ENCODE data around the gene PRDM16.

Gene PRDM16

DNA sequence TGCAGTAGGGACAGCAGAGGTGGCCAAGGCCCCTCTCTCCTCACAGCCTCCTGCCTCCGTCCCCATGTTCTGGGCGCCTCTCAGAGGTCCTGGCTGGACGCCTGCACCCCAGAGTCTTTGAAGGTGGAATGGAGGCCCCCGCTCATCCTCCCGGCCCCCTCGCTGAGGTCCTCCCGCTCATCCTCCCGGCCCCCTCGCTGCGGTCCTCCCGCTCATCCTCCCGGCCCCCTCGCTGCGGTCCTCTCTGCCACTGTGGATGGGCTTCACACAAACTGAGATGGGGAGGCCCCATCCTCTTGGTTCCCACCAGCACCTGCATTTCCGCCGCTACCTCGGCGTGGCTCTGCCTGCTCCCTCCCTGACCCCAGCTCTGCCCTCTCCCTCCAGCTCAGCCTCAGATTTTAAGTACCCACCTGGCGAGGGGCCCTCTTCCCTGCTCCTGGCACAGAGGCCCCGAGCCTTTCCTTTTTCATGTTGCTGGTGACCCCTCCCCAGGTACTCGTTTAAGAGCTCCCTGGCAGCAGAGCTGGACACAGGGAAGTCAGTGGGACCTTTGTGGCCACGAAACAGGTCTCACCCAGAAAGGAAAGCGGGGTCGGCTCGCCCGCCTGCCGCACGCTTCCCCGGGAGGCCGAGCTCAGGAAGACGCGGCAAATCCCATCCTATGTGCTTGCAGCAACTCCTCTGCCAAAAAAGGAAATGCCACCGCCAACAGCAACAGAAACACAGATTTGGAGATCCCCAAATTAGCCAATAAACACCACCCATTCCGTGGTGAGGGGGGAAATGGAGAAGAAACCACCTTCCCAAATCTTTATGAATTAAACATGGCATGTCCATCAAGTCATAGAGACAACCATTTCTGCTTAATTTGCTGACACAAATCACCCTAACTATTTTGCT lies 143.7 kb downstream of the PRDM16 start:
- no peak overlapping the region for H3K4me3 ChIP-seq (ENCODE audit: low read depth, low read length)
- TF ChIP-seq, protein P1, sequence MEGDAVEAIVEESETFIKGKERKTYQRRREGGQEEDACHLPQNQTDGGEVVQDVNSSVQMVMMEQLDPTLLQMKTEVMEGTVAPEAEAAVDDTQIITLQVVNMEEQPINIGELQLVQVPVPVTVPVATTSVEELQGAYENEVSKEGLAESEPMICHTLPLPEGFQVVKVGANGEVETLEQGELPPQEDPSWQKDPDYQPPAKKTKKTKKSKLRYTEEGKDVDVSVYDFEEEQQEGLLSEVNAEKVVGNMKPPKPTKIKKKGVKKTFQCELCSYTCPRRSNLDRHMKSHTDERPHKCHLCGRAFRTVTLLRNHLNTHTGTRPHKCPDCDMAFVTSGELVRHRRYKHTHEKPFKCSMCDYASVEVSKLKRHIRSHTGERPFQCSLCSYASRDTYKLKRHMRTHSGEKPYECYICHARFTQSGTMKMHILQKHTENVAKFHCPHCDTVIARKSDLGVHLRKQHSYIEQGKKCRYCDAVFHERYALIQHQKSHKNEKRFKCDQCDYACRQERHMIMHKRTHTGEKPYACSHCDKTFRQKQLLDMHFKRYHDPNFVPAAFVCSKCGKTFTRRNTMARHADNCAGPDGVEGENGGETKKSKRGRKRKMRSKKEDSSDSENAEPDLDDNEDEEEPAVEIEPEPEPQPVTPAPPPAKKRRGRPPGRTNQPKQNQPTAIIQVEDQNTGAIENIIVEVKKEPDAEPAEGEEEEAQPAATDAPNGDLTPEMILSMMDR (IDR thresholded peaks at IDR 0.05; ENCODE audit: borderline replicate concordance, insufficient read depth, low read depth, low read length) = no peak

DNA sequence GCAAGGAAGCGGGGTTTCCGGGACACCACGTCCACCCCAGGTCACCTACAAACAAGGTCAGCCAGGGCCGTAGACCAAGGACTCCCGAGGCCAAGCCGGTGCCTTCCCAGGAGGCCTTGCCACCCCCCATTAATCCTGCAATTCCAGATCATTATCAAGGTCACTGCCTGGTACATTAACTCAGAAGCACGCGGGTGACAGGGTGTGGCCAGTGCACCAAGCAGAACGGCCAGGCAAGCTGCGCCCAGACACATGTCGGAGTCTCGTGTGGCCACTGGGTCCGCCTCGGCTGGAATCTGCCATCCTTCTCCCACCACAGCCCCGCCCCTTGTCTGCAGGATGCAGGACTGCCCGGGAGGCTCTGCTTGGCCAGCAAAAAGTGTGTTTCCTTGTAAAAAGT lies 144.7 kb downstream of the PRDM16 start:
- TF ChIP-seq, protein P1 (IDR thresholded peaks at IDR 0.05; ENCODE audit: borderline replicate concordance, insufficient read depth, low read depth, low read length) = no peak
- no peak overlapping the region for H3K4me3 ChIP-seq (ENCODE audit: low read depth, low read length)

DNA sequence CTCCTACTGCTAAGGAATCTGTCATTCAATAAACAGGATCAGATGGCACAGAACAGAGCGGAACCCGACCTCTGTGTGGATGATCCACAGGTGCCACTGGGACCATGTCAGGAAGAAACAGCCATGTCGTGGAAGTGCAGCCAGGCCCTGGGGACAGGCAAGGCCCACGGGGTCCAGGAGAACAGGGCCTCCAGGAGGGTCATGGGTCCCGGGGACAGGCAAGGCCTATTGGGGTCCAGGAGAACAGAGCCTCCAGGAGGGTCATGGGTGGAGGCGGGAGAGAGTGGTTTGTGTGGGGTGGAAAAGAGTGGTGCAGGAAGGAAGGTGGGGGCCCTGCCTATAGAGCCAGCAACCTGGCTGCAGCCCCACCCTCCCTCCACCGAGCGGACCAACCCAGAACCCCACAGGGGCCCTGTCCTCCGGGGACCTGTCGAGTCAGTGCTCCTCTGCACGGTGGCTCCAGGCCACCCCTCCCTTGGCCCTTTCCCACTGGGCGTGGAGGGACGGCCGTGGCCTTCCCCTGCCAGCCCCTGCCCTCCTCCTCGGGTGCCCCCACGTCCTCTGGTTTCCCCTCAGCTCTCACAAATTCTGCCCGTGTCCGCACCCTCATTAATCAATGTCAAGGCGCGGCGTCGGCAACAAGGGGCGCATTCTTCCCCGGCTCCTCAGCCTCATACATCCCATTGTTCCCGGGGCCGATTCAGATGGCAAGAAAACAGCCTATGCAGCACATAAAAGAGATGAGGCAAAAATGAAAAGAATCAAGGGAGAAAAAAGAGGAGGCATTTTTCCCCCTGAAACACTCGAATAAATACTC lies 146.4 kb downstream of the PRDM16 start:
- TF ChIP-seq, protein P1 (IDR thresholded peaks at IDR 0.05; ENCODE audit: borderline replicate concordance, insufficient read depth, low read depth, low read length) = no peak

DNA sequence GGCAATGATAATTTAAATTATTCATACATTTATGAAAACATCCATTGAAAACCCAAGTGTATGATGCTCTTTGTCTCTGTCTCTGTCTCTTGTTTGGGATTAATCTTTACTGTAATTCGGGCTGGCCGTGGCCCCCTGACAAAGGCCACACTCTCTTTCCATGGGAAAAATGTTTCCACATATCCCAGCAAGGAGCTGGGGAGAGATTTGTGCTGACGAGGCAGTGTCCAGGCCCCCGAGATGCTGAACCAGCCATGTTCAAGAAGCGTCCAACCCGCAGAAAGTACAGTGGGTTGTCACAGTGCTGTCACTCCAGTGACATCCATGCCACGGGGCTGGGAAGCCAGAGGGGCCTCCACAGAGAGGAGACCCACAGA lies 147.0 kb downstream of the PRDM16 start:
- TF ChIP-seq, protein P1 (IDR thresholded peaks at IDR 0.05; ENCODE audit: borderline replicate concordance, insufficient read depth, low read depth, low read length) = no peak
- H3K4me3 ChIP-seq (ENCODE audit: low read depth, low read length) = no peak overlapping the region

More for the DNA sequence above, 146.4 kb downstream of the PRDM16 start:
- H3K4me3 ChIP-seq (ENCODE audit: low read depth, low read length) = no peak overlapping the region

DNA sequence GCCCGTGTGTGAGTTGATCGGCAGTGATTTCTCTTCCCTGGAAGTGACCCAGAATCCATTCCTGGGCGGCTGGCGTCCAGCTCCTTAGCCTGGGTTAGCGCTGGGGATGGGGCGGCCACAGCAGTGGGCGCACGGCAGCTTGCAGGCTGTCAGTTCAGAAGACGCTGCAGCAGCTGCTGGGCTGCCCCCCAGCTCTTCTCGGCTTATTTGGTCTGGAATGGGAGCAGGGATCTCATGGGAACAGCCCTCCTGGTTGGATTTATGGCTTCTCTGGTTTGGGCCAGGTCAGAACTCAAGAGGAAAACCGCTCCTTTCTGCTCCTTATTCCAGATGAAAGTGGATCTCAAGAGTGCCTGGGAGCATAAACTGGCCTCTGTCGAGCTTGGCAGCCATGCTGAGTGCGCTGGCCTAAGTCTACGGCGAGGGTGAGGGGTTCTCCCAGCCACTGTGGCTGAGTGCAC lies 148.2 kb downstream of the PRDM16 start:
- H3K4me3 ChIP-seq (ENCODE audit: low read depth, low read length) = no peak overlapping the region
- TF ChIP-seq, protein P1 (IDR thresholded peaks at IDR 0.05; ENCODE audit: borderline replicate concordance, insufficient read depth, low read depth, low read length) = no peak

DNA sequence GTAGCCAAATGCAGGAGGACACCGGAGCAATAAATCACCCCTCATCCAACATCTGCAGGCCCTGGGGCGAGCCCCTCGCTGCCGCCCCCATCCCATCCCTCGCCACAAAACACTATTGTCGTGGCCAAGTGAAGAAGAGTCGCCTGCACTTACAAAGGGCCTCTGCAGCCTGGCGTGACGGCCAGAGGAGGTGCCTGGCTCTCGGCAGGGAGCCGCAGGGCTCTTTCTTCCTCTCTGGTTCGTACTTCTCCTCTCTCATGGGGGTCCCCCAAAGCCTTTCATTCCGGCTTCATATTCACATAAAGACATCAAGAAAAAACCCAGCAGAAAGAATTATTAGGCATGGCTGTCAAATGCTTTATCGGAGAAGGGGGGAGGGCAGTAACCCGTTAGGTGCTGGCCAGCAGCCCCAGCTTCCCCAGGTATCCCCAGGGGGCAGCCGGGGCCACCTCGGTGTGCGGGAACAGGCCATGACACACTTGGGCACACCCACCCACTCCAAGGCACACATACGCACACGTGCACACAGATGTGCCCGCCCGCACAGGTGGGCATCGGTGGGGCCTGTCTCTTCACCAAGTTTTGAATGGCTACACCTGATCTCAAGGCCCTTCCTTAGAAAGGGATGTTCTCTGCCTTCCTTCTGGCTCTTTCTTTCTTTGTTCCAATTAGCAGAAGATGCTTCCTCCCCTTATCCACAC lies 149.1 kb downstream of the PRDM16 start:
- TF ChIP-seq, protein P1 (IDR thresholded peaks at IDR 0.05; ENCODE audit: borderline replicate concordance, insufficient read depth, low read depth, low read length) = no peak
- H3K4me3 ChIP-seq (ENCODE audit: low read depth, low read length) = no peak overlapping the region

Measured in GM12875 (cell line).